HG03571 (cell line): Measurements from ENCODE around the gene WWP2.
"Not testable (repeated sequence)": the region's sequence is repeated elsewhere in the genome, so short reads cannot be mapped to it uniquely, and the experiment has no call there.

Source experiments
- ATAC-seq: cut with Tn5 transposase; IDR thresholded peaks from one replicate; pipeline ENCODE4 v1.9.1; 2021; ENCODE audit not compliant: unreplicated experiment

WWP2 gene

DNA sequence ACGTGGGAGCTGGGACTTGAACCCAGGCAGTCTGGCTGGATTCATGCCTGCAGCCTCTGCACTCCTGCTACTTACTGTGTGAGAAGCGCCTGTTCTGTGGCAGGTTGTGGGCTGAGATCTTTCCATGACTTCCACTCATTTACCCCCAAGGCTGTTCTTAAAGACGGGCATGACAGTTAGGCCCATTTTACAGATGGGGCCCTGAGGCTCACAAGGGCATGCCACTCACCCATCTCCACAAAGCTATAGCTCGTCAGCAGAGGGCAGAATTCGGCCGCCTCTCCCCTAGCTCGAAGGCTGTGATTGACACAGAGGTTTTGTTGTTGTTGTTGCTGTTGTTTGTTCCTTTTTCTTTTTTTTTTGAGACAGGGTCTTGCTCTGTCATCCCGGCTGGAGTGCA, 210.8 kb downstream of the WWP2 start:
- not testable (repeated sequence) for ATAC-seq

DNA sequence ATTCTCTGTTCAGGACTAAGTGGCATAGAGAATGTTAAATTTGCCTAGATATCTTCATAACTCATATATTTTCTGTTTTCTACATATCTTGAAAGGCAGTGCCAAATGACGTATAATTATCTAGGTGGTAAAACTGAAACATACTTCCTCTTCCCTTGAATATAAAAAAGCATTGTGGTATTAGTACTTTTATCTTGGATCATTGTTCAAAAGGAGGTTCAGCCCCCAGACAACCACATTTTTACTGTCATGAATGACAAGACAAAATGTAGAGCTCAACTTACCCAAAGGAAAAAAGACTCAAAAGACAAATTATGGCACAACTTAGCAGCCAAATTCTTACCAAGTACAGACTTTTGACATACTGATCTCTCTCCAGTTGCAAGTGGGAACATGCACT, 223.1 kb downstream of the WWP2 start:
- ATAC-seq, result not testable (repeated sequence)
